HG02840 (cell line): ENCODE data around the gene SMS.
"Not testable (repeated sequence)": the region's sequence is repeated elsewhere in the genome, so short reads cannot be mapped to it uniquely, and the experiment has no call there.

Source experiments
- ATAC-seq: cut with Tn5 transposase; IDR thresholded peaks from one replicate; pipeline ENCODE4 v1.9.1; 2021; ENCODE audit warnings: mild to moderate bottlenecking, moderate library complexity, moderate number of reproducible peaks; ENCODE audit not compliant: unreplicated experiment, low FRiP score

SMS gene

DNA sequence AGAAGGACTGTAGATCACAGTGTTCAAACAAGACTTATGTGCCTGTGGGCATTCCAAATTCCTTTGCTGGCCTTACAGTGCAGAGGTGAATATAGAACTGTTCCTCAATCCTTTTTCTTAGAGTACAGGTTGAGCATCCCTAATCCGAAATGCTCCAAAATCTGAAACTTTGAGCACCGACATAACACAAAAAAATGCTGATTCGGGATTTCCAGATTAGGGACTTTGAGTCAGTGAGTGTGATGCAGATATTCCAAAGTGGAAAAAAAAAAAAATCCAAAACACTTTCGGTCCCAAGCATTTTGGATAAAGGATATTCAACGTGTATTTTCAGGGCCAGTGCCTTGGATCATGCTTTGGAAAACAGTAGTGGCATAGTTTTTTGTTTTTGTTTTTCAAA is 9.2 kb downstream of the SMS start:
- ATAC-seq = no peak

DNA sequence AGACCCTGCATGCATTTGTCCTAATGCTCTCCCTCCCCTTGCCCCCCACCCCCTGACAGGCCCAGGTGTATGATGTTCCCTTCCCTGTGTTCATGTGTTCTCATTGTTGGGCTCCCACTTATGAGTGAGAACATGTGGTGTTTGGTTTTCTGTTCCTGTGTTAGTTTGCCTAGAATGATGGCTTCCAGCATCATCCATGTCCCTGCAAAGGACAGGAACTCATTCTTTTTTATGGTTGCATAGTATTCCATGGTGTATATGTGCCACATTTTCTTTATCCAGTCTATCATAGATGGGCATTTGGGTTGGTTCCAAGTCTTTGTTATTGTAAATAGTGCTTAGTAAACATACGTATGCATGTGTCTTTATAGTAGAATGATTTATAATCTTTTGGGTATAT is 10.0 kb downstream of the SMS start:
- ATAC-seq = not testable (repeated sequence)

DNA sequence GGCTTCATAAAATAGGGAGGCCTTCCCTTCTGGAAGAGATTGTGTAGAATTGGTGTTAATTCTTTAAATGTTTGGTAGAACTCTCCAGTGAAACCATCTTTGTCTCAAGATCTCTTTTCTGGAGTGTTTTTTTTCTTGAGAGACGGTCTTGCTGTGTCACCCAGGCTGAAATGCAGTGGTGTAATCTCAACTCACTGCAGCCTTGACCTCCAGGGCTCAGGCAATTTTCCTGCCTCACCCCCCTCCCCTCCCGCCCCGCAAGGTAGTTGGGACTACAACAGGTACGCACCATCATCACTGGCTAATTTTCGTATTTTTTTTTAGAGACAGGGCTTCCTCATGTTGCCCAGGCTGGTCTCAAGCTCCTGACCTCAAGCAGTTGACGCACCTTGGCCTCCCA is 12.1 kb downstream of the SMS start:
- no peak for ATAC-seq

DNA sequence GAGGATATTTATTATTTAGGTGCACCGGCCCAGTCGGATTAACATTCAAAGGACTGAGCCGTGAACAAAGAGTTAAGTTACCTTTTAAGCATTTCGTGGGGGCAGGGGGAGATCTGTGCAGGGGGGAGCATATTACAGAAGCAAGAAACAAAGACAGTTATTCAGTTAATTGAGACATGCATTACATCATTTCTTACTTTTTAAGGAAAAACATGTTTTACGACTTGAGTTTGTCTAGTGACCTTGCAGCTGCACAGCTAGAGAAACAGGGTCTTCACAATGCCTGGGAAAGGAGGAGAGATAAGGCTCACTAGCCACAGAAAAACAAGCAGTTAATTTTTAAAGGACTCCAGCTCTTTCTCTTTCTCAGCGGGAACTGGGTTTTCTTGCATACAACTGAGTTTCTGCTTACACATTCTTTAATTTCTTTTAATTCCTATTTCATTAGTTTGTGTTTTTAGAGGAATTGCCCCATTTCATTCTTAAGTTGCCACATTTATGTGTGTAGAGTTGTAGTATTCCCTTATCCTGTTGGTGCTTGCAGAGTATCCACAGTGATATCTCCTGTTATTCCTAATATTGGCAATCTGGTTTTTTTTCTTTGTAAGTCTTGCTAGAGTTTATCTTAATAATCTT is 12.8 kb downstream of the SMS start:
- not testable (repeated sequence) for ATAC-seq

DNA sequence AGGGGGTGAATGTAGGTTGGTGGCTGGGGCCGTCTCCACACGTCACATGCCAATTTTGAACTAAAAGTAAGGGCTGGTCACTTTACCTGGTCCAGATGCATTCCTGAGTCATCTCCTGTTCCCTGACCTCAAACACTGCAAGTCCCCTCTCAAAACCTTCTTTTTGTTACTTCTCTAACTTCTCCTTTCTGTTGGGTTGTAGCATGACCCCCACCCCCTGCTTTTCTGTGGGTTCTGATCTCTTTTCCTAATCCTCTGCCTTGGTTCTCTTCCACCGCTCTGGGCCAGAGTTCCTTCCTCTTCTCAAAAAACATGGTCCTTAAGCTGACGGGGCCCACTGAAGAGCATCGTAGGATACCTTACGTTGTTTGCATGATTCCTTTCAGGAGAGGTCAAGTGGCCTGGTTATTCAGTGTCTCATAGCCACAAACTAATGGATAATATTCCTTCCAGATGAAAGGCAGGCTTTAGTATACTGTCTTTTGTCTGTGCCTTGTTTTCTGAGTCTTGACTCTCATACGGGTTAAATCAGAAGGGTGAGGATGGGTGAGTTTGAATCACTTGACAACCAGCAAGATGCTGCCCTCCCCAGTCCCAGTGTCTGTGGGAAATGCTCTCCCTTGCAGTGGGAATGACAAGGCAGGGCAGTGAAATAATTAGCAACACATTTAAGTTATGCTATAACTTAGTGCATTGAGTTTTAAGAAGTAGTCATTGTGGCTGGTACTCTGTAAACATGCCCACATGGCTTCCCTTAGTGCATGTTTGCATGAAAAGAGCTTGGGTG is 15.1 kb downstream of the SMS start:
- ATAC-seq = no peak

DNA sequence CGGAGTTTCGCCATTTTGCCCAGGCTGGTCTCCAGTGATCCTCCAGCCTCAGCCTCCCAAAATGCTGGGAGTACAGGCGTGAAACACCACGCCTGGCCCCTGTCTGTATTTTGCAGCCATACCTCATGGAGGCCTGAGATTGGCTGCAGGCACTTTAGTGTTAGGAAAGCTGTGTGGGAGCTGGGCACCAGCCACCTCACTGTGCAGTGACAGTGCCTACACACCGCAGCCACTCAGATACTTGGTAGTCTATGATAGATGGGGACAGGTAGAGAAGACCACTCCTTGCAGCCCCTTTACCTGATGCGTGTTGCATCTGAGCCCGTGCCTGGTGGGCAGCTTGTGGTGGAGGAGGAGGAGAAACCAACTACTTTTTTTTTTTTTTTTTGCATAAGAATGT is 16.3 kb downstream of the SMS start:
- no peak for ATAC-seq

DNA sequence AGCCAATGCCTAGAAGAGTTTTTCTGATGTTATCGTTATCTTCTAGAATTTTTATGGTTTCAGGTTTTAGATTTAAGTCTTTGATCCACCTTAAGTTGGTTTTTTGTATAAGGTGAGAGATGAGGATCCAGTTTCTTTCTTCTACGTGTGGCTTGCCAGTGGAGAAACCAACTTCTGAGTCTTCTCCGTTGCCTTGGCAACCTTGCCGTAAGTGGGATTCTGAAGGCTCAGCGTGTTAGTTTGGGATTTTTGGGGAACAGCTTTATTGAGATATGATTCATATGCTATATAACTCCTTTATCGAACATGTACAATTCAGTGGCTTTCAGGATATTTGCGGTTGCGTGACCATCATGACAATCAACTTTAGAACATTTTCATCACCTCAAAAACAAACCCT is 17.7 kb downstream of the SMS start:
- ATAC-seq = no peak

DNA sequence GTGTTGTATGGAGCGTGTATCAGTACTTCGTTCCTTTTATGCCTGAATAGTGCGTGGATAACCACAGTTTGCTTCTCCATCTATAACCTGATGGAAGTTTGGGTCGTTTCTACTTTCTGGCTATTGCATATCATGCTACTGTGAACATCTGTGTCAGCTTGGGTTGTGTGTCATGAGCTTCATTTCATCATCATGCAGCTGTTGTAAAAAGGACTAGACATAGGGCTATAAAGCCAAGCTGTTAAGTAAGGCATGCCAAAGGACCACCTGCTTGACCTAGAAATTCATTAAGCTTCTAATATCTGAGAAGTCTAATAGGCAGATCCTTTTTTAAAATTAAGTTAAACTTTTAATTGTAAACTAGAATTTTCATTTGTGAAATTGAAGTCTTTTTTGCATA is 18.4 kb downstream of the SMS start:
- ATAC-seq = no peak

DNA sequence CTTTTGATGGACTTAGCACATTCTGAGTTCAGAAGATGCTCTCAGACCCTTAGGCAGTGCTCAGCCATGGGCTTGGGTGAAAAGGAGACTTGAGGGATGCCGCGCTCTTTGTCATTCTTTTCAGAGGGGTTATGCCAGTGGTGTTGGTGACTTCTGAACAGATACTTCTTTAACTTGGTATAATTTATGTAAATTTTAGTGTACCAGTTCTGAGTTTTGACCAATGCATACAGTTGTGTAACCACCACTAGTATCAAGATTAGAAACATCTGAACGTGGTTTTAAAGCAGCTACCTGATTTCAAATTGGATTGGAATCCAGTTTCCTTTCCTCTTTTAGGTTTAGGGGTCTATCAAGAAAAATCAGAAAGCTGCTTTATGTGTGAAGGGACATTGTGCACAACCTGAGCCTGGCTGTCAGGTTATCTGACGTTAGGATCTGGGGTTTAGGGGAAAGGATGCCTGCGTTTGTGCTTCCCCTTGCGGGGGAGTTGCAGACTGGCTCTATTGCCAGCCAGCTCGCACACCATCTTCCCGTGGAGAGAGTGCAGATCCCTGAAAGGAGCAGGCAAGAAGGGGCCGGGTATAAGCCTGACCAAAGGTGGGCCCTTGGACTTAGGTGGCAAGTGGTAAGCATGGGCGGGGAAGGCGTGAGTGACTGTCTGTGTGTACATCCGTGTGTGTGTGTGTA is 19.0 kb downstream of the SMS start:
- ATAC-seq = no peak

DNA sequence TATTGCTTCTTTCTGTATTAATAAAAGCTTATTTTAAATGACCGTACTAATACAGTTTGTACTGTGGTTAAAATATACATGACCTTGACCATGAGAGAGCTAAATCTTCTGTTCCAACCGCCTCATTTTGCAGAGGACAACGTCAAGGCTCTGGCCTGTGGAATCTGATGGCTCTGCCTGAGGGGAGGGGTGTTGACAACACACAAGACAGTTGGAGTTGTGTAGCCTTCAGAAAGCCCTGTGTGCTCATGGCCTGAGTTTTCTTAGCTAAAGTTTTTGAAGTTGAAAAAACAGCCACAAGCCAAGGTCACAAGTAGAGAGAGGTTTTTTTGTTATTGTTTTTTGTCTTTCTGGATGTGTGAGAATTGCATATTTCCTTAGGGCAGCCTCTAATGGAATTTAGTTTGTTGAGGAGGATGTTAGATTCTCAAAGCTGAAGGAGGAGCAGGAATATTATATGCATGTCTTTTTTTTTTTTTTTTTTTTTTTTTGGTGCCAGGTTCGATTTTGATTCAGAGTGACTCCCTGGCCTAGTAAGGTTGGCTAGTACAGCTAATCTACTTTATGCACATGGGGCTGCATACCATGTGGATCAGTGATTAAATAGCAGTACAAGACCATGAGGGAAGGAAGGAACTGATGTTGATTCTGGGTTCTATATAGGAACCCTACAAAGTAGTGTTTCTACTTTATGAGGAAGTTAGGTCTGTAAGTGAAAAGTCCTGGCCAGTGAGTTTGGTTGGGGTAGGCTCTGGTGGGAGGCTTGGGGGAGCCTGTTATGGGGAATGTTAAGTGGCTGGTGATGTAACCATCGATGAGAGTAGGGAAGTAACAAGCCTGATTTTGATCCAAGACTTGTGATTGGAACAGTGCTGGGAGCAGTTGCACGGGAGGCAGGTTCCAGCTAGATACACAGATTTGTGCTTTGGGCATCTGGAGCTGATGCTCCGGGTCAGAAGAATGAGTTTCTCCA is 20.3 kb downstream of the SMS start:
- ATAC-seq = no peak

DNA sequence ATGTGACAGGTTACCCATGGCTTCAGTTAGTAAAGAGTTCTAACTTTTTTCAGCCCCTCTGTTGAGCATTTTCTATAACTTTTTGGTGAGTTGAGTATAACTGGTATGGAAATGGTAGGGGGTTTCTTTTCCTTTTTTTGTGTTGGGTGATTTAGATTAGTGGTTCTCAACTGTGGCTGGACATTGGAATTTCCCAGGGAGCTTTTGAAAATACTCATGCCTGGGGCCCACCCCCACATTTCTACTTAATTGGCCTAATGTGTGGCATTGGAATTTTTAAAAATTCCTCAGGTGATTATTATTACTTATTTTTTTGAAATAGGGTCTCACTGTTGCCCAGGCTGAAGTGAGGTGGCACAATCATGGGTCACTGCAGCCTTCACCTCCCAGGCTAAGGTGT is 21.9 kb downstream of the SMS start:
- no peak for ATAC-seq

DNA sequence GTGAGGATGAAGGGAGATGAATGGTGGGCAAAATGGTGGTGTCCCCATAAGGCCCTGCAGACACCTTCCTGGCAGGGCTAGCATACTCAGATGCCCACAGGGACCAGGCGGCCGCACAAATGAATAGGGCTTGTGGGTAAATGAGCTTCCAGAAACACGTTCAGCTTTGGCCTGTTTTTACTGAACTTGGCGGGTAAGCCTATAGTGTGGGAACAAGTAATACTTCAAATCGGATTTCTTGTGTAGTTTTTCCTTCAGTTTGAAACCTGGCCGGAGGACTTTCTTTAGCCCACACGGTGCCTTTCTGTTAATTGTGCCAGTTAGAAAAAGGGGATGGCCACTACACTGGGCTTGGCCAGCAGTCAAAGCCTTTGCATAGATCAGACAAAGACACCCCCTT is 22.8 kb downstream of the SMS start:
- no peak for ATAC-seq

DNA sequence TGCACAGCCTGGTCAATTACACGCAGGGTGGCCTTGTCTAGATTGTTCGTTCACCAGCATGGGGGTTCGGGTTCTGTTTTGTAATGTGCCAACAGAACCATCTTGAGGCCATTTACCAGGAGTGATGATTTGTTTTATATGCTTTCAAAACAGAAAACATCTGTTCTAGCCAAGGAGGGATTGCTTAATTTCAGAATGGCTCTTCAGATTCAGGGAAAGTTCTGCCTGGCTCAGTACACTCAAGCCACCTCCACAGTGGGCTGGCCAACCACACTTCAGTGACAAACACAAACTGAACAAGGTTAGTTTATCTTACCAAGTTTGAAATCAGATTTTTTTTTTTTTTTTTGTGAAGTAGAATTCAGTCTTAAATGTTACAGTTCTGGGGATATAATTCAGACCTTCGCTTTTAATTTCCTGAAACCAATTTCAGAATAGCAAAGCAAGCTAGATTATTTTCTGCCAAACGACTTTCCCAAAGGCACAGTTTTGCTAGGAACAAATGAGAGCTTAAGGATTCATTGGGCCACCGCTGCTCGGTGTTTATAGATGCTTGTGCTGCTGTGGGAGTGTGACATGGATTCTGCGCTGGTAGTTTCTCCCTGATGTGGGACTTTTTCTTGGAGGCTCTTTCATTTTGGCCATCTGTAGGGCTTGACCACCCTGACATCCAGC is 23.4 kb downstream of the SMS start:
- ATAC-seq = no peak

DNA sequence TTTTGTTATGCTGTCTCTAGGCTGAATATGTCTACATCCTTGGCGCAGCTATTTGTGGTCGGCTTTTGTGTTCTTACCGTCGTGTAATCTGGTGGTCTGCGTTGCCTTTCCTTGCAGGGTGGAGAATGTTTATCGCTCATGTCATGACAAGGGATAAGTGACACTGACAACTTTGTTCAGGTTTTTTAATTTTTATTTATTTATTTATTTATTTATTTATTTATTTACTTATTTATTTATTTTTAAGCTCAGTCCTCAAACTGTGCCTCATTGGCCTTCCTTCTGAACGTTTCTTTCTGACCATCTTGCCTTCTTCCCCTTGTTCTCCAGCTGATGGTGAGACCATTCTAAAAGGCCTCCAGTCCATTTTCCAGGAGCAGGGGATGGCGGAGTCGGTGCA is 26.4 kb downstream of the SMS start:
- no peak for ATAC-seq

DNA sequence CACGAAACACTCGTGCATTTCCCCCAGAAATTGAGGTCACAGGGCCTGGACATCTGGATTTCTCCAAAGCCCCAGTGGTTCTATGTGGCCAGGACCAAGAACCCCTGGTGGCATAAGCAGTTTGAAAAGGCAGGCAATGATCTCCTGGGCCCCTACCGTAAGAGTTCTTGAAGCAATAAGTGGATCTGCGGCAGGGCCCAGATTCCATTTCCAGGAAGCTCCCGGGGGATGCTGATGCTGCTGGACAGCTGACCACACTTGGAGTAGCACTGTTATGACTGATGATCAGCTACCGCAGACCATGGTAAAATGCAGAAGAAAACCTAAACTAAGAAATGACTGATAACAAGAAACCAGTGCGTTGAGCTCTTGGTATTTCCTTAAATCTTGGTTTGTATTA is 27.8 kb downstream of the SMS start:
- no peak for ATAC-seq

DNA sequence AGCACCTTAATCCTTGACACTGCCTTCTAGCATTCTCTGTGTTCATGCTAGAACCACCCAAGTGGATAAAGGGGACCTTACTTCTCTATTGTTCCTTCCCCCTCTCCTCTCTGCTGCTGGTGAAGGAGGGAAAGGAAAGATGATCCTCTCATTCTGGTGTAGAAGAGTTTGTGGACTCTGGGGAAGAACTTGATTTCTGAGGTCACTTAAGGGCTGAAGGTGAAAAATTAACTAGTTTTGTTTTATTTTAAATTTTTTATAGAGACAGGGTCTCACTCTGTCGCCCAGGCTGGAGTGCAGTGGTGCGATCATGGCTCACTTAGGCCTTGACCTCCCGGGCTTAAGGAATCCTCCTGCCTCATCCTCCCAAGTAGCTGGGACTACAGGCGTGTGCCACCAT is 29.8 kb downstream of the SMS start:
- ATAC-seq = no peak

DNA sequence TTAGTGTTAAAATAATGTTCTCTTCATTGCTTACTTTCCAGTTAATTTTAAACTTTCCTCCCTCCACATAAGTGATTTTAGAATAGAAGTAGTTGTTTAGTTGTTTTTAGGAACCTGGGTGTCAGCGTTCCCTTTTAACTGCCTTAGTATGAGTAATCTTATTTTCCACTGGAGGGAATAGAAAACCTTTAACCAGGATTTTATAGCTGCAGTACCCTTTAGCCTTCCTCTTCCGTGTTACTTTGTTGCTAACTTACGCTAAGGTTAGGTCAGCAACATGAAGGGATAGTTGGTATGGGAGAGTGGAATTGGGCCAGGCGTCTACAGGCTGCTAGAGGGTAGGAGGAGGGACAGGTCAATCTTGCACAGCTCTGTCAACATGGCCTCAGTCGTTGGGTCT is 31.5 kb downstream of the SMS start:
- no peak for ATAC-seq

DNA sequence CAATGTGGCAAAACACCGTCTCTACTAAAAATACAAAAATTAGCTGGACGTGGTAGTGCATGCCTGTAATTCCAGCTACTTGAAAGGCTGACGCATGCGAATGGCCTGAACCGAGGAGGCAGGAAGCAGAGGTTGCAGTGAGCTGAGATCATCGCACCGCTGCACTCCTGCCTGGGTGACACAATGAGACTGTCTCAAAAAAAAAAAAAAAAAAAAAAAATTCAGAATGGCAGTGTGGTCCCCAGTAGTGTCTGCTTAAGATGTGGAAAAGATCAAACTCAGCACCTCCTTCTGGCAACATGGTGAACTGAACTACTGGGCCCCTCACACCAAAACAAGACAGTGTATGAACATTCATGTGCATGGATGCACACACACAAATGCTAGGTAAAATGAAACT is 32.2 kb downstream of the SMS start:
- ATAC-seq = no peak

DNA sequence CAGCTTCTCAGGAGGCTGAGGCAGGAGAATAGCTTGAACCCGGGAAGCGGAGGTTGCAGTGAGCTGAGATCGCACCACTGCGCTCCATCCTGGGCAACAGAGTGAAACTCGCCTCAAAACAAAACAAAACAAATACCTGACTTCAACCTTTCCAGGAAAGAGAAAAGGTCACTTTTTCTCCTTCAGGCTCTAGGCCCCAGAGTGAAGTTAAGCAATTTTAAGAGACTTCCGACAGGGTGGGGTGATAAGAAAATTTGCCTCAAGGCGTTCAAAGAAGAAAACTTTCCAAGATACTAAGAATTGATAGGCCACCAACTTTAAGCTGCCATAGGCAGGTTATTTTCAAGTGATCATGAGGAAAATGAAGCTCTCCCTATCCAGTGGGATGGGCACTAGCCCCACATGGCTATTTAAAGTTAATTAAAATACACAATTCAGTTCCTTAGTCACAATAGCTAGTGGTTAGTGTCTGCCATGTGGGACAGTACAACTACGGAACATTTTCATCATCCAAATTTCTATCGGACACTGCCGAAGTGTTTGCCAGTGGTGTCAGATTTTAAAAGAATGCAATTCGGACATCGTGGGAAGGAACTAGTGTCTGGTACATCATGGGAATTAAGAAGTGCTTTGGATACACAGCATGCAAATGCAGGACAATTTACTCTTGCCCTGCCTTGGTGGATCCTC is 33.0 kb downstream of the SMS start:
- no peak for ATAC-seq

DNA sequence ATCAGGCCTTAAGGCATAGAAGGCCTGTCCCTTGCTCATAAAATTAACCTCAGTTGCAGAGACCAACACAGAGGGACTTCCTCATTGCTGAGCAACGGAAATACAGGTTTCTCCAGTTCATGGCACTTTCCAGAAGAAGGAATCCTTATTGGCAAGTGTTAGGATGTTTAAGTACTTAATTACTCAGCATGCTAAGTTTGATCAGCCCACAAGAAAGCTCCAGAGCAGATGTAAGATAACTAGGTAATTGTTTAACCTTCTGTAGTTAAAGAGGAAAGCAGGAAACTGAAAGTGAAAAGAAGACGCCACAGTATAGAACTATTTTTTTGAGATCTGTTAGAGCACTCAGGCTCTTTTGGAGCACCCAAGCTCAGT is 33.5 kb downstream of the SMS start:
- ATAC-seq = peak; percentile 73
